ENCODE results near the gene LPAR5.

DNA sequence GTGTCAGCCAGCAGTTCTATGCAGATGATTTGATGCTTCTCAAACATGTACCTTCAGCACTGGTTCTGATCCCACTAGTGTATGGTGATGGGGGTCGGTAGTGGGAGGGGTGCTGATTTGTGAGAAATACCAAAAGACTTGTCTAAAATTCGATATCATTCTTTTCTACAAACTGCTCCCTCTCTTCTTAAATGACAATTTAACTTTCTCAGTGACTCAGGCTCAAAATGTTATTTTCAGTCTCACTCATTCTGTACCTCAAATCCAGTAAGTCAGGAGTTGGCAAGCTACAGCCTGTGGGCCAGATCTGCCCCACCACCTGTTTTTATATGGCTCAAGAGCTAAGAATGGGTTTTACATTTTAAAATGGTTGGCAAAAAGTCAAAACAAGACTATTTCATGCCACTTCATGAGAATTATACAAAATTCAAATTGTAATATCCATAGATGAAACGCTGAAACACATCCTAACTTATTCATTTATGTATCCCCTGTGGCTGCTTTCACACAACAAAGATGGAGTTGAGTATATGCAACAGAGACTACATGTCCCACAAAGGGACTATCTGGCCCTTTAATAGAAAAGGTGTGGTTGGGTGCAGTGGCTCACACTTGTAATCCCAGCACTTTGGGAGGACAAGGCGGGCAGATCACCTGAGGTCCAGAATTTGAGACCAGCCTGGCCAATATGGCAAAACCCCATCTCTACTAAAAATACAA lies 61.0 kb downstream of the LPAR5 start:
- TF ChIP-seq, protein P1, sequence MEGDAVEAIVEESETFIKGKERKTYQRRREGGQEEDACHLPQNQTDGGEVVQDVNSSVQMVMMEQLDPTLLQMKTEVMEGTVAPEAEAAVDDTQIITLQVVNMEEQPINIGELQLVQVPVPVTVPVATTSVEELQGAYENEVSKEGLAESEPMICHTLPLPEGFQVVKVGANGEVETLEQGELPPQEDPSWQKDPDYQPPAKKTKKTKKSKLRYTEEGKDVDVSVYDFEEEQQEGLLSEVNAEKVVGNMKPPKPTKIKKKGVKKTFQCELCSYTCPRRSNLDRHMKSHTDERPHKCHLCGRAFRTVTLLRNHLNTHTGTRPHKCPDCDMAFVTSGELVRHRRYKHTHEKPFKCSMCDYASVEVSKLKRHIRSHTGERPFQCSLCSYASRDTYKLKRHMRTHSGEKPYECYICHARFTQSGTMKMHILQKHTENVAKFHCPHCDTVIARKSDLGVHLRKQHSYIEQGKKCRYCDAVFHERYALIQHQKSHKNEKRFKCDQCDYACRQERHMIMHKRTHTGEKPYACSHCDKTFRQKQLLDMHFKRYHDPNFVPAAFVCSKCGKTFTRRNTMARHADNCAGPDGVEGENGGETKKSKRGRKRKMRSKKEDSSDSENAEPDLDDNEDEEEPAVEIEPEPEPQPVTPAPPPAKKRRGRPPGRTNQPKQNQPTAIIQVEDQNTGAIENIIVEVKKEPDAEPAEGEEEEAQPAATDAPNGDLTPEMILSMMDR (IDR thresholded peaks at IDR 0.05; ENCODE audit: control extremely low read depth in 1 of 3, insufficient read depth in 1 of 3, low read depth in 1 of 3, low read length in 3 of 3) = no peak
- TF ChIP-seq SP1 (IDR thresholded peaks at IDR 0.05; ENCODE audit: low read depth, low read length) (no peak), EP300 (IDR thresholded peaks at IDR 0.05; ENCODE audit: borderline replicate concordance in 1 of 2, low read depth in 2 of 2, low read length in 2 of 2) (no peak), RXRA (IDR thresholded peaks at IDR 0.05; ENCODE audit: insufficient read depth, low read depth, low read length) (no peak), KDM1A (IDR thresholded peaks at IDR 0.05; ENCODE audit: borderline replicate concordance, low read length) (no peak), POLR2A (IDR thresholded peaks at IDR 0.05; ENCODE audit: control extremely low read depth in 1 of 2, low read depth in 2 of 2, low read length in 2 of 2) (no peak), TCF12 (IDR thresholded peaks at IDR 0.05; ENCODE audit: low read depth, low read length) (no peak), SIN3A (conservative IDR thresholded peaks at IDR 0.05 in 1 of 2, IDR thresholded peaks at IDR 0.05 in 1 of 2; ENCODE audit: low read depth in 1 of 2, low read length in 2 of 2) (no peak), EZH2 (IDR thresholded peaks at IDR 0.05; ENCODE audit: low read depth, low read length, severe bottlenecking) (no peak)
- TF ChIP-seq, protein P2, sequence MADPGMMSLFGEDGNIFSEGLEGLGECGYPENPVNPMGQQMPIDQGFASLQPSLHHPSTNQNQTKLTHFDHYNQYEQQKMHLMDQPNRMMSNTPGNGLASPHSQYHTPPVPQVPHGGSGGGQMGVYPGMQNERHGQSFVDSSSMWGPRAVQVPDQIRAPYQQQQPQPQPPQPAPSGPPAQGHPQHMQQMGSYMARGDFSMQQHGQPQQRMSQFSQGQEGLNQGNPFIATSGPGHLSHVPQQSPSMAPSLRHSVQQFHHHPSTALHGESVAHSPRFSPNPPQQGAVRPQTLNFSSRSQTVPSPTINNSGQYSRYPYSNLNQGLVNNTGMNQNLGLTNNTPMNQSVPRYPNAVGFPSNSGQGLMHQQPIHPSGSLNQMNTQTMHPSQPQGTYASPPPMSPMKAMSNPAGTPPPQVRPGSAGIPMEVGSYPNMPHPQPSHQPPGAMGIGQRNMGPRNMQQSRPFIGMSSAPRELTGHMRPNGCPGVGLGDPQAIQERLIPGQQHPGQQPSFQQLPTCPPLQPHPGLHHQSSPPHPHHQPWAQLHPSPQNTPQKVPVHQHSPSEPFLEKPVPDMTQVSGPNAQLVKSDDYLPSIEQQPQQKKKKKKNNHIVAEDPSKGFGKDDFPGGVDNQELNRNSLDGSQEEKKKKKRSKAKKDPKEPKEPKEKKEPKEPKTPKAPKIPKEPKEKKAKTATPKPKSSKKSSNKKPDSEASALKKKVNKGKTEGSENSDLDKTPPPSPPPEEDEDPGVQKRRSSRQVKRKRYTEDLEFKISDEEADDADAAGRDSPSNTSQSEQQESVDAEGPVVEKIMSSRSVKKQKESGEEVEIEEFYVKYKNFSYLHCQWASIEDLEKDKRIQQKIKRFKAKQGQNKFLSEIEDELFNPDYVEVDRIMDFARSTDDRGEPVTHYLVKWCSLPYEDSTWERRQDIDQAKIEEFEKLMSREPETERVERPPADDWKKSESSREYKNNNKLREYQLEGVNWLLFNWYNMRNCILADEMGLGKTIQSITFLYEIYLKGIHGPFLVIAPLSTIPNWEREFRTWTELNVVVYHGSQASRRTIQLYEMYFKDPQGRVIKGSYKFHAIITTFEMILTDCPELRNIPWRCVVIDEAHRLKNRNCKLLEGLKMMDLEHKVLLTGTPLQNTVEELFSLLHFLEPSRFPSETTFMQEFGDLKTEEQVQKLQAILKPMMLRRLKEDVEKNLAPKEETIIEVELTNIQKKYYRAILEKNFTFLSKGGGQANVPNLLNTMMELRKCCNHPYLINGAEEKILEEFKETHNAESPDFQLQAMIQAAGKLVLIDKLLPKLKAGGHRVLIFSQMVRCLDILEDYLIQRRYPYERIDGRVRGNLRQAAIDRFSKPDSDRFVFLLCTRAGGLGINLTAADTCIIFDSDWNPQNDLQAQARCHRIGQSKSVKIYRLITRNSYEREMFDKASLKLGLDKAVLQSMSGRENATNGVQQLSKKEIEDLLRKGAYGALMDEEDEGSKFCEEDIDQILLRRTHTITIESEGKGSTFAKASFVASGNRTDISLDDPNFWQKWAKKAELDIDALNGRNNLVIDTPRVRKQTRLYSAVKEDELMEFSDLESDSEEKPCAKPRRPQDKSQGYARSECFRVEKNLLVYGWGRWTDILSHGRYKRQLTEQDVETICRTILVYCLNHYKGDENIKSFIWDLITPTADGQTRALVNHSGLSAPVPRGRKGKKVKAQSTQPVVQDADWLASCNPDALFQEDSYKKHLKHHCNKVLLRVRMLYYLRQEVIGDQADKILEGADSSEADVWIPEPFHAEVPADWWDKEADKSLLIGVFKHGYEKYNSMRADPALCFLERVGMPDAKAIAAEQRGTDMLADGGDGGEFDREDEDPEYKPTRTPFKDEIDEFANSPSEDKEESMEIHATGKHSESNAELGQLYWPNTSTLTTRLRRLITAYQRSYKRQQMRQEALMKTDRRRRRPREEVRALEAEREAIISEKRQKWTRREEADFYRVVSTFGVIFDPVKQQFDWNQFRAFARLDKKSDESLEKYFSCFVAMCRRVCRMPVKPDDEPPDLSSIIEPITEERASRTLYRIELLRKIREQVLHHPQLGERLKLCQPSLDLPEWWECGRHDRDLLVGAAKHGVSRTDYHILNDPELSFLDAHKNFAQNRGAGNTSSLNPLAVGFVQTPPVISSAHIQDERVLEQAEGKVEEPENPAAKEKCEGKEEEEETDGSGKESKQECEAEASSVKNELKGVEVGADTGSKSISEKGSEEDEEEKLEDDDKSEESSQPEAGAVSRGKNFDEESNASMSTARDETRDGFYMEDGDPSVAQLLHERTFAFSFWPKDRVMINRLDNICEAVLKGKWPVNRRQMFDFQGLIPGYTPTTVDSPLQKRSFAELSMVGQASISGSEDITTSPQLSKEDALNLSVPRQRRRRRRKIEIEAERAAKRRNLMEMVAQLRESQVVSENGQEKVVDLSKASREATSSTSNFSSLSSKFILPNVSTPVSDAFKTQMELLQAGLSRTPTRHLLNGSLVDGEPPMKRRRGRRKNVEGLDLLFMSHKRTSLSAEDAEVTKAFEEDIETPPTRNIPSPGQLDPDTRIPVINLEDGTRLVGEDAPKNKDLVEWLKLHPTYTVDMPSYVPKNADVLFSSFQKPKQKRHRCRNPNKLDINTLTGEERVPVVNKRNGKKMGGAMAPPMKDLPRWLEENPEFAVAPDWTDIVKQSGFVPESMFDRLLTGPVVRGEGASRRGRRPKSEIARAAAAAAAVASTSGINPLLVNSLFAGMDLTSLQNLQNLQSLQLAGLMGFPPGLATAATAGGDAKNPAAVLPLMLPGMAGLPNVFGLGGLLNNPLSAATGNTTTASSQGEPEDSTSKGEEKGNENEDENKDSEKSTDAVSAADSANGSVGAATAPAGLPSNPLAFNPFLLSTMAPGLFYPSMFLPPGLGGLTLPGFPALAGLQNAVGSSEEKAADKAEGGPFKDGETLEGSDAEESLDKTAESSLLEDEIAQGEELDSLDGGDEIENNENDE (IDR thresholded peaks at IDR 0.05; ENCODE audit: insufficient replicate concordance, low read length) = no peak

Data from H1 (cell line).